ENCODE data around the gene NEUROD2. TPM values are rescaled to one million over a fixed set of nuclear protein-coding genes. Genes with fewer than 3 reads are reported as not detected.

Gene NEUROD2
- total RNA-seq (ENCODE audit: low replicate concordance) = not detected in 2 replicates

DNA sequence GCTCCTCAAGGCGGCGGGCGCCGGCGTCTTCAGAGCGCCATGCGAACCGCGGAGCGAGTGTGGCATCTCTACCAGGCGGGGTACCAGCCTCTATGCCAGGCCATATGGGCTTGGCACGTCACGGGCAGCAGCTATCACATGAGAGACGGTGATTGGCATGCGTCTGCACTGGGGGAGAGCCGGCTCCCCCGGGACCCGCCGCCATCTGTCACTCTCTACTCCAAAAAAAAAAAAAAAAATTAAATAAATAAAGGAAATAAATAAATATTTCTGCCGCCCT, at the start of gene NEUROD2:
Gene NEUROD2 (minus strand): TSS at position 70 of the 280 bp plus-strand sequence. CDS start 1,321 bp downstream, outside the sequence.
- no peak for DNase-seq (ENCODE audit: low read depth)
- TF ChIP-seq, protein P1, sequence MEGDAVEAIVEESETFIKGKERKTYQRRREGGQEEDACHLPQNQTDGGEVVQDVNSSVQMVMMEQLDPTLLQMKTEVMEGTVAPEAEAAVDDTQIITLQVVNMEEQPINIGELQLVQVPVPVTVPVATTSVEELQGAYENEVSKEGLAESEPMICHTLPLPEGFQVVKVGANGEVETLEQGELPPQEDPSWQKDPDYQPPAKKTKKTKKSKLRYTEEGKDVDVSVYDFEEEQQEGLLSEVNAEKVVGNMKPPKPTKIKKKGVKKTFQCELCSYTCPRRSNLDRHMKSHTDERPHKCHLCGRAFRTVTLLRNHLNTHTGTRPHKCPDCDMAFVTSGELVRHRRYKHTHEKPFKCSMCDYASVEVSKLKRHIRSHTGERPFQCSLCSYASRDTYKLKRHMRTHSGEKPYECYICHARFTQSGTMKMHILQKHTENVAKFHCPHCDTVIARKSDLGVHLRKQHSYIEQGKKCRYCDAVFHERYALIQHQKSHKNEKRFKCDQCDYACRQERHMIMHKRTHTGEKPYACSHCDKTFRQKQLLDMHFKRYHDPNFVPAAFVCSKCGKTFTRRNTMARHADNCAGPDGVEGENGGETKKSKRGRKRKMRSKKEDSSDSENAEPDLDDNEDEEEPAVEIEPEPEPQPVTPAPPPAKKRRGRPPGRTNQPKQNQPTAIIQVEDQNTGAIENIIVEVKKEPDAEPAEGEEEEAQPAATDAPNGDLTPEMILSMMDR (IDR thresholded peaks at IDR 0.05; ENCODE audit: insufficient read depth, low read length) = no peak
- no peak within 1 kb of the TSS for H3K4me3 ChIP-seq (ENCODE audit: low read depth, low read length)

DNA sequence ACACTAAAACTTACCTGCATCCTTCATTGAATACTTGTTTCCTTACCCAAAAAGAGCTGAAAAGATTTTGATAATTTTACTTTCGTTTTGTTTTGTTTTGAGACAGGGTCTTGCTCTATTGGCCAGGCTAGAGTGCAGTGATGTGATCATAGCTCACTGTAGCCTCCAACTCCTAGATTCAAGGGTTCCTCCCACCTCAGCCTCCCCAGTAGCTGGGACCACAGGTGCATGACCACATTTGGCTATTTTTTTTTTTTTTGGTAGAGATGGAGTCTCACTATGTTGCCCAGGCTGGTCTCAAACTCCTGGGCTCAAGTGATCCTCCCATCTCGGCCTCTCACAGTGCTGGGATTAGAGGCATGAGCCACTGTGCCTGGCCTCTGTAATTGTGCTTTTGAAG, 47.4 kb upstream of the NEUROD2 start:
- H3K4me3 ChIP-seq (ENCODE audit: low read depth, low read length) = no peak overlapping the region
- TF ChIP-seq, protein P1 (IDR thresholded peaks at IDR 0.05; ENCODE audit: insufficient read depth, low read length) = no peak
- DNase-seq (ENCODE audit: low read depth) = no peak

DNA sequence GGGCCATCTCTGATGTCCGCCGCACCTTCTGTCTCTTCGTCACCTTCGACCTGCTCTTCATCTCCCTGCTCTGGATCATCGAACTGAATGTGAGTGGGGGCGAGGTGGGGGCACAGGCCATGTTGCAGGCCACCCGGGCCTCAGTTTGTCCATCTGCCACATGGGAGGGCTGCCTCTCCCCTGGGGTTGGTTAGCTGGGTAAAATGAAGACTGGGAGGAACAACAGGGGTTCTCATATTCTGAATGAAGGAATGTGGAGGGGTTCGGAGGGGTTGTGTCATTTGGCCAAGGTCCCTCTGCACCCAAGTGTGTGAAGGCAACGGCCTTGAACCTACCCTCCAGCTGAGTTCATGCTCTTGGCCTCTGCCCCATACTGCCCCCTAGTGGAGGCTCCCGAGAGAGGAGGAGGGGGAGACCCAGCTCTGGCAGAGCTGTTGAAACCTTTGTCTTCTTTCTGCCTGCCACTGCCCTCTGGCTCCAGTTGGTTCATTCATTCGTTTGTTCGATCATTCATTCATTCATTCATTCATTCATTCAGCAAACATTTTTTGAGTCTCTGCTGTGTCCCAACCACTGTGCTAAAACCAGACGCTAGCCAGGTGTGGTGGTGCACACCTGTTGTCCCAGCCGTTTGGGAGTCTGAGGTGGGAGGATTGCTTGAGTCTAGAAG, 46.1 kb upstream of the NEUROD2 start:
- peak; percentile 36 for DNase-seq (ENCODE audit: low read depth)
- TF ChIP-seq, protein P1 (IDR thresholded peaks at IDR 0.05; ENCODE audit: insufficient read depth, low read length) = peak; percentile 90
- H3K4me3 ChIP-seq (ENCODE audit: low read depth, low read length) = no peak overlapping the region

DNA sequence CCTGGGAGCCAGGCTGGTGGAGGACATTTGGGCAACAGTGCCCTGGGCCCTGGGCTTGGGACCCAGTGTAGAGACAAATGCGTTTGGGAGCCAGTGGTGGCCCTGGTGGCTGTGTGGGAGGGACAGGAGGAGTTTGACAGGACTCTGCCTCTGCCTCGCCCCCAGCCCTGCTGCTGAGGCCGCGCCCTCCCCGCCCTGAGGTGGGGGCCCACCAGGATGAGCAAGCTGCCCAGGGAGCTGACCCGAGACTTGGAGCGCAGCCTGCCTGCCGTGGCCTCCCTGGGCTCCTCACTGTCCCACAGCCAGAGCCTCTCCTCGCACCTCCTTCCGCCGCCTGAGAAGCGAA, 45.6 kb upstream of the NEUROD2 start:
- no peak overlapping the region for H3K4me3 ChIP-seq (ENCODE audit: low read depth, low read length)
- TF ChIP-seq, protein P1 (IDR thresholded peaks at IDR 0.05; ENCODE audit: insufficient read depth, low read length) = no peak

DNA sequence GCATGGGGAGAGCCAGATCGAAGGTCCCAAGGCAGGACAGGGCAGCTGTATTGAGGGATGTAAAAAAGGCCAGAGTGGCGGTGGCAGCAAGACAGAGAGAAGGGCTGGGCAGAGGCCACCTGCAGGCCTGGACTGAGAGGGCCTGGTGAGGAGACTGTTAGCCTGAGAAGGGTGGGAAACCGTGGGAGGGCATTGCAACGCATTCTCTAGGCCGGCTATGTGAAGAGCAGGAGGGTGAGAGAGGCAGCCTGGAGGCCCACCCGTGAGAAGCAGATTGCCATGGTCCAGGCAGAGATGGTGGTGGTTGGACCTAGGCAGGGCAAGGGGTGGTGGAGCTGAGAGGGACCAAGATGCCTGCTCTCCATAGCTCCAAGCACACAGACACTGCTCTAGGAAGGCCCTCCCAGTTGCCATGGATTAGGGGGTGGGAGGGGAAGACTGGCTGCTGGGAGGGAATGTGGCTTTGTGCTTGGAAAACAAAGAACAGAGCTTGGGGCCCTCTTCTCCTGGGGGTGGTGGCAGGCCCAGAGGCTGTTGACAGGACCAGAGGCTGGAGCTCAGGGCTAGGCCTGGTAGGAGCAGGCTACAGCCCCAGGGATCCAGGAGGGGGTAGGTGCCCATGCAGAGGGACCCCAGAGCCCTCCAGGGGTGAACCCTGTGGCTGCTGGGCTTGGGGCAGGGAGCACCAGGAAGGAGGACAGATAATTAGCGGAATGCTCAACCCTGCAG, 45.0 kb upstream of the NEUROD2 start:
- H3K4me3 ChIP-seq (ENCODE audit: low read depth, low read length) = no peak overlapping the region
- TF ChIP-seq, protein P1 (IDR thresholded peaks at IDR 0.05; ENCODE audit: insufficient read depth, low read length) = no peak
- DNase-seq (ENCODE audit: low read depth) = no peak

More for the DNA sequence above, 45.6 kb upstream of the NEUROD2 start:
- no peak for DNase-seq (ENCODE audit: low read depth)

DNA sequence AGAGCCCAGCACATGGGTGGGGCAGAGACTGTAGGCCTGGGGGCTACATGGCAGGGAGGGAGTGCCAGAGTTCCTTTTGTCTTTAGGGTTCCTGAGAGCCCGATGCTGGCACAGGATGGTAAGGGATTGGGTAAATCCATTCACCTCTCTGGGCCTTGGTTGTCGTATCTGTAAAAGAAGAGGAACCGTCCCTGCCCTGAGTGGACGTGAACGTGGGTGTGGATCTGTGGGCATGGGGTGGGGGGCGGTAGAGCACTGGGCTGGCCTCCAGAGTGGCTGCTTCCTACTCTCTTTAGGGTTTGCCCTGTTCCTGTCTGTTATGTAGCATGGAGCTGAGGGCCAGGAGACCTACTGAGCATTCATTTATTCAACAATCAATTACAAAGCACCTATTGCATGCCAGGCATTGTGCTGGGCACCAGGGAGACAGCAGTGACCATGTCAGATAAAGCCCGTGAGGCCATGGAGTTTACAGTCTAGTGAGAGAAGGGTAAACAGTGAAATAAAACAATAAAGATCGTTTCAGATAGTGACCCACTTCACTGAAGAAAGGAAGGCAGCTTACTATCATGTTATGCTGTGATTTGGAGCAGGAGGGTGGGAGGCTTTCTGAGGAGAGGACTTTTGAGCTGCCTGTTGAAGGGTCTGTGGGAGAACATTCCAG, 44.3 kb upstream of the NEUROD2 start:
- DNase-seq (ENCODE audit: low read depth) = no peak
- TF ChIP-seq, protein P1 (IDR thresholded peaks at IDR 0.05; ENCODE audit: insufficient read depth, low read length) = no peak
- H3K4me3 ChIP-seq (ENCODE audit: low read depth, low read length) = no peak overlapping the region
